T-helper 9 cell (primary cell): Measurements from ENCODE around the gene GULP1.
"Not testable (repeated sequence)": the region's sequence is repeated elsewhere in the genome, so short reads cannot be mapped to it uniquely, and the experiment has no call there.

Experiments used
- DNase-seq: peaks from one replicate; pipeline ENCODE4 v3.0.0-alpha.2; 2020

Gene GULP1

GRCh38 chr2:188569431-188570165, 277.9 kb downstream of the GULP1 start:
- no peak for DNase-seq

GRCh38 chr2:188570370-188570769, 278.7 kb downstream of the GULP1 start:
- no peak for DNase-seq

GRCh38 chr2:188571543-188572303, 280.0 kb downstream of the GULP1 start:
- no peak for DNase-seq

GRCh38 chr2:188572592-188572991, 280.9 kb downstream of the GULP1 start:
- DNase-seq = no peak

GRCh38 chr2:188573453-188573852, 281.8 kb downstream of the GULP1 start:
- no peak for DNase-seq

GRCh38 chr2:188576006-188576405, 284.3 kb downstream of the GULP1 start:
- DNase-seq = no peak

- DNase-seq = no peak
Observed at GRCh38 chr2:188576651-188577050, 285.0 kb downstream of the GULP1 start.

GRCh38 chr2:188577231-188577630, 285.6 kb downstream of the GULP1 start:
- DNase-seq = no peak

GRCh38 chr2:188580738-188581137, 289.1 kb downstream of the GULP1 start:
- no peak for DNase-seq

- no peak for DNase-seq
Observed at GRCh38 chr2:188582211-188582610, 290.5 kb downstream of the GULP1 start.

- DNase-seq = no peak
Observed at GRCh38 chr2:188588235-188588634, 296.6 kb downstream of the GULP1 start.

- DNase-seq = no peak
Observed at GRCh38 chr2:188596054-188596453, 304.4 kb downstream of the GULP1 start.

GRCh38 chr2:188598551-188598950, 306.9 kb downstream of the GULP1 start:
- no peak for DNase-seq

- DNase-seq = no peak
Observed at GRCh38 chr2:188599140-188599539, 307.5 kb downstream of the GULP1 start.

GRCh38 chr2:188600536-188601210, 309.0 kb downstream of the GULP1 start:
- DNase-seq = no peak

- DNase-seq = no peak
Observed at GRCh38 chr2:188601391-188601790, 309.7 kb downstream of the GULP1 start.

- DNase-seq = no peak
Observed at GRCh38 chr2:188601927-188602326, 310.3 kb downstream of the GULP1 start.

GRCh38 chr2:188604579-188604978, 312.9 kb downstream of the GULP1 start:
- no peak for DNase-seq

GRCh38 chr2:188605609-188606584, 314.2 kb downstream of the GULP1 start:
- not testable (repeated sequence) for DNase-seq

GRCh38 chr2:188606596-188606995, 314.9 kb downstream of the GULP1 start:
- not testable (repeated sequence) for DNase-seq

GRCh38 chr2:188607501-188607900, 315.8 kb downstream of the GULP1 start:
- DNase-seq = no peak

- DNase-seq = no peak
Observed at GRCh38 chr2:188609321-188610049, 317.8 kb downstream of the GULP1 start.
